Neuronal stem cell (in vitro differentiated cells): ENCODE data around the gene LGR6.

ENCODE experiments used
- DNase-seq: peaks from one replicate; pipeline ENCODE4 v3.0.0-alpha.2; 2013; ENCODE audit warnings: low spot score
- H2AFZ ChIP-seq: one replicate; pipeline ENCODE4 v1.6.1; 2013; ENCODE audit warnings: mild to moderate bottlenecking, low read length, inconsistent platforms
- H2AK5ac ChIP-seq: 2 replicates; pipeline ENCODE4 v1.6.1; 2013; ENCODE audit warnings: low read depth, mild to moderate bottlenecking, inconsistent platforms, low read length, moderate library complexity, mixed read lengths
- H2BK120ac ChIP-seq: 2 replicates; pipeline ENCODE4 v1.6.1; 2013; ENCODE audit warnings: low read depth, mild to moderate bottlenecking, inconsistent platforms, low read length, moderate library complexity, mixed read lengths
- H2BK12ac ChIP-seq: one replicate; pipeline ENCODE4 v1.6.1; 2013; ENCODE audit warnings: low read length, inconsistent platforms
- H2BK15ac ChIP-seq: 2 replicates; pipeline ENCODE4 v1.6.1; 2013; ENCODE audit warnings: mild to moderate bottlenecking, low read length, inconsistent platforms, mixed read lengths
- H2BK5ac ChIP-seq: one replicate; pipeline ENCODE4 v1.6.1; 2013; ENCODE audit warnings: inconsistent platforms, mild to moderate bottlenecking, low read length, moderate library complexity
- H3K14ac ChIP-seq: one replicate; pipeline ENCODE4 v1.6.1; 2013; ENCODE audit warnings: low read length, inconsistent platforms
- H3K18ac ChIP-seq: 2 replicates; pipeline ENCODE4 v1.6.1; 2013; ENCODE audit warnings: low read length, inconsistent platforms
- H3K23ac ChIP-seq: 2 replicates; pipeline ENCODE4 v1.6.1; 2013; ENCODE audit warnings: low read depth, mild to moderate bottlenecking, mixed read lengths, low read length, inconsistent platforms; ENCODE audit not compliant: poor library complexity
- H3K27ac ChIP-seq: replicated peaks from 3 replicates; pipeline ENCODE4 v1.5.1; 2013; ENCODE audit warnings: low read length, inconsistent platforms
- H3K27me3 ChIP-seq, 3 experiments: 2 replicates each; pipeline ENCODE4 v1.6.1; 2013; ENCODE audit warnings: low read length in 3 of 3, mild to moderate bottlenecking in 2 of 3, inconsistent platforms in 1 of 3, low read depth in 1 of 3, mixed read lengths in 1 of 3, moderate library complexity in 1 of 3; ENCODE audit not compliant: control insufficient read depth in 3 of 3, insufficient read depth in 3 of 3
- H3K36me3 ChIP-seq, 2 donors: replicated peaks in 1 of 2; 2 replicates each; pipeline ENCODE4 v1.6.1; 2013; ENCODE audit warnings: low read length in 2 of 2; ENCODE audit not compliant: control insufficient read depth in 2 of 2, insufficient read depth in 2 of 2
- H3K4ac ChIP-seq: 2 replicates; pipeline ENCODE4 v1.6.1; 2013; ENCODE audit warnings: inconsistent platforms, mild to moderate bottlenecking, low read length, moderate library complexity
- H3K4me1 ChIP-seq, 2 donors: 1 replicate in 1 of 2; 2 replicates in 1 of 2; pipeline ENCODE4 v1.6.1; 2013; ENCODE audit warnings: low read length in 2 of 2, low read depth in 1 of 2; ENCODE audit not compliant: control insufficient read depth in 2 of 2, insufficient read depth in 1 of 2
- H3K4me2 ChIP-seq: one replicate; pipeline ENCODE4 v1.6.1; 2013; ENCODE audit warnings: mild to moderate bottlenecking, low read length, inconsistent platforms; ENCODE audit not compliant: insufficient read depth, poor library complexity, severe bottlenecking
- H3K4me3 ChIP-seq, 2 donors: 2 replicates each; pipeline ENCODE4 v1.5.1; 2013; ENCODE audit warnings: low read length in 2 of 2, mild to moderate bottlenecking in 2 of 2, inconsistent platforms in 1 of 2, moderate library complexity in 1 of 2
- H3K79me1 ChIP-seq: one replicate; pipeline ENCODE4 v1.6.1; 2013; ENCODE audit warnings: low read depth, mild to moderate bottlenecking, inconsistent platforms, low read length, moderate library complexity
- H3K9ac ChIP-seq: one replicate; pipeline ENCODE4 v1.6.1; 2013; ENCODE audit warnings: mild to moderate bottlenecking, low read depth, low read length, inconsistent platforms; ENCODE audit not compliant: poor library complexity
- H3K9me3 ChIP-seq, 2 donors: replicated peaks in 1 of 2; 2 replicates each; pipeline versions ENCODE3 to v1.6.1; 2013; ENCODE audit warnings: low read length in 2 of 2, mild to moderate bottlenecking in 2 of 2, inconsistent platforms in 1 of 2, low read depth in 1 of 2, mixed read lengths in 1 of 2, moderate library complexity in 1 of 2; ENCODE audit not compliant: control insufficient read depth in 2 of 2, insufficient read depth in 1 of 2
- H4K8ac ChIP-seq: one replicate; pipeline ENCODE4 v1.6.1; 2013; ENCODE audit warnings: low read depth, mild to moderate bottlenecking, inconsistent platforms, low read length, moderate library complexity
- H4K91ac ChIP-seq: one replicate; pipeline ENCODE4 v1.6.1; 2013; ENCODE audit warnings: low read length, low read depth, mild to moderate bottlenecking, inconsistent platforms; ENCODE audit not compliant: poor library complexity
- WGBS, 2 donors: extraction: QIAGEN DNeasy Blood & Tissue Kit; methylation state at CpG; one replicate each; pipeline ENCODE4 v1.1.7; 2013; ENCODE audit warnings: missing lambda C conversion rate in 2 of 2, mixed read lengths in 1 of 2; ENCODE audit not compliant: insufficient read length in 2 of 2, insufficient replicate concordance in 1 of 2; ENCODE audit errors: extremely low coverage in 2 of 2; 5-methylcytosine and 5-hydroxymethylcytosine counted together

LGR6 gene

GRCh38 chr1:202205523-202206190 lies 12.1 kb downstream of the LGR6 start:
- H2BK5ac ChIP-seq, result no peak overlapping the region
- H3K27ac ChIP-seq, result peak overlapping the region; percentile 19
- peak overlapping the region; percentile 49 for H3K23ac ChIP-seq
- H2BK120ac ChIP-seq, result no peak overlapping the region
- H2AK5ac ChIP-seq, result no peak overlapping the region
- no peaks in the 10 kb centered on the region for H3K36me3 ChIP-seq
- peak overlapping the region; percentile 87 for H4K91ac ChIP-seq
- peak overlapping the region; percentile 8 for H2BK12ac ChIP-seq
- peaks cover 0 to 17% of the 10 kb centered on the region in 2 donors for H3K4me1 ChIP-seq
- H4K8ac ChIP-seq, result no peak overlapping the region
- no peaks in the 10 kb centered on the region for H3K9me3 ChIP-seq
- no peaks in the 10 kb centered on the region for H3K79me1 ChIP-seq
- H3K9ac ChIP-seq, result peak overlapping the region; percentile 63
- peaks cover 0 to 25% (median 0%) of the 10 kb centered on the region in 3 experiments for H3K27me3 ChIP-seq
- no peak overlapping the region for H2BK15ac ChIP-seq
- H3K4me3 ChIP-seq, result peak overlapping the region in 1 of 2 donors; percentile 52
- H2AFZ ChIP-seq, result no peak overlapping the region
- H3K4ac ChIP-seq, result no peak overlapping the region
- peak overlapping the region; percentile 28 for H3K14ac ChIP-seq
- 100% methylated on average over 3 of the region's 5 CpGs for WGBS, 2 donors
- H3K18ac ChIP-seq, result peak overlapping the region; percentile 1
- H3K4me2 ChIP-seq, result no peak overlapping the region
- no peak for DNase-seq

DNA sequence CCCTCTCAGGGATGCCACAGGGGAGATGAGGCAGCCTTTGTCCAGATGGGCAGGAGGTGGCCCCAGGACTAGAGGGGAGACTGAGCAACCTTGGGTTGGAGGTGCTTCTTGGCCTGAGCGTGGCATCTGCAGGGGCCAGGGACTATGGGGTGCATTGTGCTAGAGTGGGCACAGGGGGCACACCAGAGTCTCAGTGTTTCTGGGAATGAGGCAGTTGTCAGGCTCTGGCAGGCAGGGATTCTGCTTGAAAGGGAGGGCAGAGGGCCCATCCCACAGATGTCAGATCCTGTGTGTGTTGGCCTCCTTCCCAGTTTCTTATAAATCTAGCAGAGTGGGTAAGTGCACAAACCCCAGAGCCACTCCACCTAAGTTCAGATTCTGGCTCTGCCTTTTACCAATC lies 13.7 kb downstream of the LGR6 start:
- Histone ChIP-seq H3K4ac (peak overlapping the region; percentile 70), H3K4me3 (no peak overlapping the region)
- WGBS, 2 donors, result no CpG with 5 or more reads among the region's 1 CpG

DNA sequence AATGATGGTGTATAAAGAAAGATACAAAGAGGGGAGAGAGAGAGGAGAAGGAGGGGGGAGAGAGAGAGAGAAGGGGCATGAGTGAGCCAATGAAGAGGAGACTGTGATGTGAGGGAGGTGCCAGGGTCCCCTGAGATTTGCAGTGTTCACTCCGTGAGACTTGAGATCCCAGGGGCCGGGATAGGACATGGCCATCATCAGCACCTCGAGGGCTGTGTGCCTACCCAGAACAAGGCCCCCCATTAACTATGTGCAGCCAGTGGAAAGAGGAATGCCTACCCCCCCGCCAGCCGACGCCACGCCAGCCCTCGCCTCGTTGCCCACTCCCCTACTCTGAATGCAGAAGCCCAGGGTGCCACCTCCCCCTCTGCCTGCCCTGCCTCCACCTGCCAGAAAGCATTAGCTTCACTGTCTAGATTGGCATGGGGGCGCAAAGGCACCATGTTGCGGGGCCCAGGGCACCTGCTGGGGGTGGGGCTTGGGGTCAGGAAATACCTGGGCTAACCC lies 14.8 kb downstream of the LGR6 start:
- no CpG with 5 or more reads among the region's 11 CpGs for WGBS, 2 donors
- Histone ChIP-seq H3K18ac (peak overlapping the region; percentile 63), H4K91ac (no peak overlapping the region), H2AK5ac (peak overlapping the region; percentile 94), H3K4me3 (no peak overlapping the region), H2BK15ac (no peak overlapping the region), H3K4me1 (peaks cover 0 to 17% of the 10 kb centered on the region in 2 donors), H2BK12ac (no peak overlapping the region), H3K27me3 (peaks cover 0 to 30% (median 0%) of the 10 kb centered on the region in 3 experiments), H2BK120ac (no peak overlapping the region), H3K4me2 (no peak overlapping the region), H4K8ac (no peak overlapping the region), H3K27ac (no peak overlapping the region), H3K36me3 (no peaks in the 10 kb centered on the region), H3K9ac (no peak overlapping the region), H3K14ac (no peak overlapping the region), H3K9me3 (no peaks in the 10 kb centered on the region), H2BK5ac (no peak overlapping the region), H3K79me1 (no peaks in the 10 kb centered on the region), H2AFZ (no peak overlapping the region), H3K23ac (no peak overlapping the region), H3K4ac (no peak overlapping the region)
- DNase-seq, result no peak

More for the DNA sequence above, 13.7 kb downstream of the LGR6 start:
- H3K4me2 ChIP-seq, result no peak overlapping the region
- H2BK15ac ChIP-seq, result no peak overlapping the region
- H2BK12ac ChIP-seq, result no peak overlapping the region
- no peak for DNase-seq
- peak overlapping the region; percentile 40 for H3K23ac ChIP-seq
- peak overlapping the region; percentile 82 for H3K18ac ChIP-seq
- H4K8ac ChIP-seq, result no peak overlapping the region
- no peaks in the 10 kb centered on the region for H3K79me1 ChIP-seq
- no peak overlapping the region for H3K9ac ChIP-seq
- no peak overlapping the region for H2BK5ac ChIP-seq
- H3K27me3 ChIP-seq, result peaks cover 0 to 24% (median 0%) of the 10 kb centered on the region in 3 experiments
- no peaks in the 10 kb centered on the region for H3K9me3 ChIP-seq
- H3K36me3 ChIP-seq, result no peaks in the 10 kb centered on the region
- no peak overlapping the region for H4K91ac ChIP-seq
- H3K4me1 ChIP-seq, result peaks cover 0 to 17% of the 10 kb centered on the region in 2 donors
- peak overlapping the region; percentile 66 for H2AK5ac ChIP-seq
- H3K14ac ChIP-seq, result peak overlapping the region; percentile 56
- no peak overlapping the region for H2AFZ ChIP-seq
- H2BK120ac ChIP-seq, result no peak overlapping the region
- H3K27ac ChIP-seq, result no peak overlapping the region

DNA sequence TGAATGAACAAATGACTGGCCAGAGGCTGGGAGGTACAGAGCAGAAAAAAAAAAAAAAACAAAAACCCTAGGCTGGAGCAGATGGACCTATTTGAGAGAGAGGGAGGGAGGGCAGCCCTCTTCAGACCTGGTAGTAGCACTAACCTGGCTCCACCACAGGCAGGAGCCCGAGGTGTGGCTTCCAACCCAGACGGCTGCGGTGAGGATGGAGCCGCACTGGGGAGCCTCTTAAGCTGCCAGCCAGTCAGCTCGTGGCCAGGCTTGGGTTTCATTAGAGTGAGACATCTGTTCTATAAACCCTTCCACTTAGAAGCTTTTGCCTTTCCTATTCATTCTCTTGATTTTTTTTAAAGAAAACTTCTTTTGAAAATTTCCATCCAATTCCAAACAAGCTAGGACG lies 16.8 kb downstream of the LGR6 start:
- Histone ChIP-seq H2BK5ac (no peak overlapping the region), H3K18ac (no peak overlapping the region), H4K91ac (no peak overlapping the region), H3K79me1 (no peaks in the 10 kb centered on the region), H3K4ac (no peak overlapping the region), H3K4me1 (peaks cover 0 to 22% of the 10 kb centered on the region in 2 donors), H3K9me3 (no peaks in the 10 kb centered on the region), H3K36me3 (no peaks in the 10 kb centered on the region), H3K4me3 (no peak overlapping the region), H3K9ac (no peak overlapping the region), H2BK15ac (no peak overlapping the region), H2BK12ac (no peak overlapping the region), H3K4me2 (no peak overlapping the region), H3K14ac (no peak overlapping the region), H3K23ac (no peak overlapping the region), H2BK120ac (no peak overlapping the region), H3K27me3 (peaks cover 0 to 49% (median 2%) of the 10 kb centered on the region in 3 experiments), H3K27ac (no peak overlapping the region), H2AK5ac (no peak overlapping the region), H4K8ac (no peak overlapping the region), H2AFZ (no peak overlapping the region)
- DNase-seq, result no peak
- no CpG with 5 or more reads among the region's 6 CpGs for WGBS, 2 donors
